Measurements from ENCODE around the gene GOLIM4. TPM values are rescaled to one million over a fixed set of nuclear protein-coding genes. Genes with fewer than 3 reads are reported as not detected.
A peak's percentile ranks its signal among the peaks of the same experiment; 100 is the strongest.

Gene GOLIM4
- total and polyA plus RNA-seq, 2 experiments from 2014 or later: 34.4 to 50.5 TPM

GRCh38 chr3:168077091-168077490 is 18.6 kb downstream of the GOLIM4 start:
- H3K79me2 ChIP-seq (replicated peaks; ENCODE audit: insufficient read depth): peaks cover 90% of the 10 kb centered on the region
- no peak overlapping the region for H3K27ac ChIP-seq (ENCODE audit: low read depth)

More at GRCh38 chr3:168077091-168077490, 18.6 kb downstream of the GOLIM4 start:
- peaks cover 30% of the 10 kb centered on the region for H3K4me1 ChIP-seq (ENCODE audit: insufficient read depth)
- no peaks in the 10 kb centered on the region for H4K20me1 ChIP-seq (replicated peaks; ENCODE audit: insufficient read depth)
- peaks cover 1% of the 10 kb centered on the region for H3K27me3 Mint-ChIP-seq (ENCODE audit: insufficient read depth, low read depth, poor library complexity)
- H3F3A ChIP-seq (replicated peaks; ENCODE audit: low read depth): no peaks in the 10 kb centered on the region
- H3K27me3 ChIP-seq (ENCODE audit: insufficient read depth): no peaks in the 10 kb centered on the region
- DNase-seq (ENCODE audit: low spot score) (no peak), ATAC-seq (no peak)
- H3K4me1 Mint-ChIP-seq: peaks cover 18% of the 10 kb centered on the region
- H3K36me3 Mint-ChIP-seq (ENCODE audit: low read depth): no peaks in the 10 kb centered on the region
- no peaks in the 10 kb centered on the region for H3K9me2 ChIP-seq (ENCODE audit: insufficient read depth)
- H3K36me3 ChIP-seq (ENCODE audit: insufficient read depth): no peaks in the 10 kb centered on the region
- H2AFZ ChIP-seq: no peak overlapping the region
- H3K4me3 Mint-ChIP-seq: no peak overlapping the region
- no peaks in the 10 kb centered on the region for H3K9me3 Mint-ChIP-seq
- no peak overlapping the region for H3K4me3 ChIP-seq
- peak overlapping the region; percentile 82; the same call in 1 of the 2 replicates for H3K27ac Mint-ChIP-seq
- H3K4me2 ChIP-seq: no peak overlapping the region
- TF ChIP-seq REST (IDR thresholded peaks at IDR 0.05; ENCODE audit: unreplicated experiment) (no peak), POLR2AphosphoS5 (IDR thresholded peaks at IDR 0.05; ENCODE audit: low read depth) (no peak), EZH2phosphoT487 (IDR thresholded peaks at IDR 0.05; ENCODE audit: unreplicated experiment) (no peak), ZNF331 (CRISPR knock-in tag; IDR thresholded peaks at IDR 0.05; ENCODE audit: low read depth) (no peak), EZH2 (IDR thresholded peaks at IDR 0.05; ENCODE audit: low read depth, unreplicated experiment) (no peak), ZNF462 (CRISPR knock-in tag; IDR thresholded peaks at IDR 0.05) (no peak), JUNB (IDR thresholded peaks at IDR 0.05; ENCODE audit: unreplicated experiment) (no peak), CREB1 (CRISPR knock-in tag; IDR thresholded peaks at IDR 0.05; ENCODE audit: low read depth) (no peak)
